Left lung (tissue), 10 donors: ENCODE data around the gene C1QTNF3. TPM values are rescaled to one million over a fixed set of nuclear protein-coding genes. Genes with fewer than 3 reads are reported as not detected.
"Not testable (repeated sequence)": the region's sequence is repeated elsewhere in the genome, so short reads cannot be mapped to it uniquely, and the experiment has no call there.

ENCODE experiments used
- ATAC-seq: fragments of 200-7000 bp; cut with Tn5 transposase; one replicate; pipeline ENCODE4 v1.9.1; 2020; ENCODE audit warnings: moderate library complexity
- DNase-seq, 4 donors: peaks; one replicate each; pipeline ENCODE4 v3.0.0-alpha.2; 2013 to 2020
- H3K27ac ChIP-seq, 2 donors: fragments of 200-600 bp; sonication (generic) in 1 of 2; one replicate each; pipeline versions ENCODE4 v1.5.0 to v1.8.0; 2020 to 2021
- H3K27me3 ChIP-seq, 2 donors: fragments of 200-600 bp; sonication (generic) in 1 of 2; one replicate each; pipeline versions ENCODE4 v1.5.0 to v1.8.0; 2020 to 2021
- H3K36me3 ChIP-seq, 2 donors: fragments of 200-600 bp; sonication (generic) in 1 of 2; one replicate each; pipeline versions ENCODE4 v1.5.0 to v1.8.0; 2020 to 2021
- H3K4me1 ChIP-seq, 2 donors: fragments of 200-600 bp; one replicate each; pipeline ENCODE4 v1.8.0; 2021
- H3K4me3 ChIP-seq, 2 donors: fragments of 200-600 bp; sonication (generic) in 1 of 2; one replicate each; pipeline versions ENCODE4 v1.5.0 to v1.8.0; 2020 to 2021; ENCODE audit warnings: mild to moderate bottlenecking in 1 of 2
- H3K9me3 ChIP-seq, 2 donors: fragments of 200-600 bp; sonication (generic) in 1 of 2; one replicate each; pipeline versions ENCODE4 v1.5.0 to v1.8.0; 2020 to 2021
- CTCF ChIP-seq, 2 donors: fragments of 200-600 bp; sonication (generic) in 1 of 2; IDR thresholded peaks; one replicate each; pipeline versions ENCODE4 v1.5.0 to v1.8.0; 2021; ENCODE audit warnings: antibody characterized with exemption in 2 of 2
- intact Hi-C, 2 donors: fragments of 100-400 bp; cut with DNase I; formaldehyde crosslinking; loops; one replicate each; pipeline versions ENCODE4 v1.11.2 to v1.14.2; 2022
- polyA plus RNA-seq, 6 donors: library from polyadenylated mRNA; unstranded; fragments of 120-200 nt; gene quantifications; one replicate each; pipeline ENCODE4 v1.2.1, GENCODE V29; 2013; ENCODE audit not compliant: insufficient read length in 6 of 6
- total RNA-seq, 2 donors: library from RNA; stranded (reverse); fragmentation: NEBNext Ultra II Directional; extraction: Animal tissue kit (Norgen Biotek cat#: 25700); gene quantifications; one replicate each; pipeline ENCODE4 v1.2.1, GENCODE V29; 2021
- donor health status: DM: no; HTN: yes; CAD: no.
- donor health status: DM: no; HTN: no; CAD: no.

Gene C1QTNF3
- total and polyA plus RNA-seq, 8 donors: 4.5 to 31.1 (median 23.4) TPM

GRCh38 chr5:34070626-34071025, 27.6 kb upstream of the C1QTNF3 start:
- H3K9me3 ChIP-seq, H3K27ac ChIP-seq, H3K4me1 ChIP-seq, intact Hi-C loops, ATAC-seq, DNase-seq, H3K4me3 ChIP-seq, H3K27me3 ChIP-seq, H3K36me3 ChIP-seq: not testable (repeated sequence)

- Histone ChIP-seq H3K27me3 (no peaks in the 10 kb centered on the region), H3K4me1 (no peaks in the 10 kb centered on the region), H3K4me3 (no peak overlapping the region), H3K27ac (no peak overlapping the region), H3K9me3 (no peaks in the 10 kb centered on the region), H3K36me3 (no peaks in the 10 kb centered on the region)
- ATAC-seq (no peak), DNase-seq (no peak)
- intact Hi-C loops: no loop called here
- no peak for TF ChIP-seq CTCF (IDR thresholded peaks at IDR 0.05)
Measured at GRCh38 chr5:34064656-34065055, 21.6 kb upstream of the C1QTNF3 start.

DNA sequence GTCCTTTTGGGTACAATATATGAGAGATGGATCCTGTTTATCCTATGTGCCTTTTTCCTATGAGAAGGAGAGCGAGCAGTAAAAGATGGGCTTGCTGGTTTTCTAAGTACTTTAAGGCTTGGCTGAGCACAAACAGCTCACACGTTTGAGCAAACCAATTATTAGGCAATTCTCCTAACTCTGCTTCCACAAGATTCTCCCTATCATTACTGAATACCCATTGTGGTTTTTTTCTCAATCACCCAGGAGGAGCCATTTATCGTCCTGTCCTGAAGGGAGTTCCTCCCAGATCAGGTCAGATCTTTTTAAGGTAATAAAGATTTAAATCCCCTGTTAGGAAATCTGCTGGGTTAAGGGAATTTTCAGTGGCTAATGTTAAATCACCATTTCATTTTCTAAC, 19.4 kb upstream of the C1QTNF3 start:
- no peak for DNase-seq
- no peak for TF ChIP-seq CTCF (IDR thresholded peaks at IDR 0.05)
- Histone ChIP-seq H3K36me3 (no peaks in the 10 kb centered on the region), H3K27ac (no peak overlapping the region), H3K27me3 (no peaks in the 10 kb centered on the region), H3K4me1 (no peaks in the 10 kb centered on the region), H3K4me3 (no peak overlapping the region), H3K9me3 (no peaks in the 10 kb centered on the region)
- intact Hi-C loops: no loop called here
- no peak for ATAC-seq

DNA sequence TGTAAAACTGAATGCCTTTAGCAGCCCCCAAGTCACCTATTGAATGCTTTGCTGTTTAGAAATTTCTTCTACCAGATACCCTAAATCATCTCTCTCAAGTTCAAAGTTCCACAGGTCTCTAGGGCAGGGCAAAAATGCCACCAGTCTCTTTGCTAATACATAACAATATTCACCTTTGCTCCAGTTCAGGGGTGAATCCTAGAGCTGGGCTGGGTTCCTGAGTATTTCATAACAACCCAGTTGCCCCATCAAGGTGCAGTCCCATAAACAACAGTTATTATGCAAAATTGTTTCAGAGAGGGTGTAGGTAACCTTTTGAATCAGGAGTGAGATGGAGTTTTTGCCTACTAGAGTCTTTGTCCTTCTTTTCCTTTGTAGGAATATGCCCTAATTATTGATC, 19.0 kb upstream of the C1QTNF3 start:
- ATAC-seq: no peak
- DNase-seq: no peak
- Histone ChIP-seq H3K27ac (no peak overlapping the region), H3K4me3 (no peak overlapping the region), H3K9me3 (no peaks in the 10 kb centered on the region), H3K27me3 (no peaks in the 10 kb centered on the region), H3K36me3 (no peaks in the 10 kb centered on the region), H3K4me1 (no peaks in the 10 kb centered on the region)
- no peak for TF ChIP-seq CTCF (IDR thresholded peaks at IDR 0.05)
- intact Hi-C loops: no loop called here

DNA sequence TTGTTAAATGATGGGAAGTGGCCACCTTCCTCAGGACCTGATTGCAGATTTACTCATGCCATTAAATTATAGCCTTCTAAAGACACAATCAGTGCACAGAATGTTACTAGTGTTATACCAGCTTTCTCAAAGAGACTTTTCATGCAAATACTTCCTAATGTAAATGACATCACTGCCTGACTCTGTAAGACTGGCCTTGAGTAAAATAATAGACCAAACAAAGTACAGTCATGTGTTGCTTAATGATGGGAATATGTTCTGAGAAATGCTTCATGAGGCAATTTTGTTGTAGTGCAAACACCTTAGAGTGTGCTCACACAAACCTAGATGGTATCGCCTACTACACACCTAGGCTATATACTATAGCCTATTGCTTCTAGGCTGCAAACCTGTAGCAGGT, 17.0 kb upstream of the C1QTNF3 start:
- H3K36me3 ChIP-seq: no peaks in the 10 kb centered on the region
- DNase-seq: no peak
- H3K27me3 ChIP-seq: no peaks in the 10 kb centered on the region
- no peak for ATAC-seq
- no peak for TF ChIP-seq CTCF (IDR thresholded peaks at IDR 0.05)
- no peak overlapping the region for H3K27ac ChIP-seq
- H3K4me3 ChIP-seq: no peak overlapping the region
- no peaks in the 10 kb centered on the region for H3K4me1 ChIP-seq
- H3K9me3 ChIP-seq: no peaks in the 10 kb centered on the region
- intact Hi-C loops: no loop called here

DNA sequence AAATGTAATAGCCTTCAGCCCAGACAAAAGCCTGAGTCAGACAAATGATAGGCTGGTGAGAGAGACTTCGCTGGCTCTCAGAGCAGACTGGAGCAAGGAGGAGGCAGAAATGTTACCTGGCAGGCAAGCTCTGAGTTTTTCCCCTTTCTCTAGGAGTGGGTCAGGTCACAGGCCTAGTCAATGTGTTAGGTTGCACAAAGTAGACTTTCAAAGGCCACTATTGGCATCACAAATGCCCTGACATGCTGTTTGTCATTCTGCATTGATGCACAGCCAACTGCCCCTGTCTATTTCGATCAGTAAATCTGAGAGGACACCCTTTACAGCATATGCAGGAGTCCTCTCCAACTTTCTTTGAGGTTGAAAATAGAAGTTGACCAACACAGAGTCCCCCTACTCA, 15.5 kb upstream of the C1QTNF3 start:
- H3K36me3 ChIP-seq: no peaks in the 10 kb centered on the region
- intact Hi-C loops: no loop called here
- H3K27ac ChIP-seq: no peak overlapping the region
- H3K9me3 ChIP-seq: no peaks in the 10 kb centered on the region
- no peaks in the 10 kb centered on the region for H3K27me3 ChIP-seq
- DNase-seq: no peak
- TF ChIP-seq CTCF (IDR thresholded peaks at IDR 0.05): no peak
- no peak overlapping the region for H3K4me3 ChIP-seq
- ATAC-seq: no peak
- no peaks in the 10 kb centered on the region for H3K4me1 ChIP-seq
